MM.1S (cell line): ENCODE results near the gene ERO1B.

Source experiments
- CTCF ChIP-seq: fragments of 300-600 bp; sonication (generic); IDR thresholded peaks from 2 replicates; pipeline ENCODE4 v1.5.1; 2016; ENCODE audit warnings: antibody characterized with exemption, low read length, mixed read lengths
- EZH2 ChIP-seq: fragments of 300-600 bp; sonication (generic); optimal IDR thresholded peaks from 2 replicates; pipeline ENCODE3; 2017; ENCODE audit warnings: low read depth, mild to moderate bottlenecking, antibody characterized with exemption, low read length, mixed read lengths
- EZH2phosphoT487 ChIP-seq: fragments of 300-600 bp; sonication (generic); IDR thresholded peaks from 2 replicates; pipeline ENCODE4 v1.6.1; 2018; ENCODE audit warnings: antibody characterized with exemption, low read length

GRCh38 chr1:236253119-236253518 is 28.6 kb downstream of the ERO1B start:
- no peak for TF ChIP-seq CTCF
- no peak for TF ChIP-seq EZH2
- TF ChIP-seq EZH2phosphoT487: no peak
